GM19023 (cell line): ENCODE measurements around the gene TNPO3.
"Not testable (repeated sequence)": the region's sequence is repeated elsewhere in the genome, so short reads cannot be mapped to it uniquely, and the experiment has no call there.

Source experiments
- ATAC-seq: cut with Tn5 transposase; IDR thresholded peaks from one replicate; pipeline ENCODE4 v1.9.1; 2021; ENCODE audit warnings: mild to moderate bottlenecking, moderate library complexity; ENCODE audit not compliant: unreplicated experiment

TNPO3 gene

GRCh38 chr7:129072479-129073011, 17.6 kb upstream of the TNPO3 start:
- ATAC-seq: no peak

GRCh38 chr7:129069021-129069420, 14.1 kb upstream of the TNPO3 start:
- ATAC-seq: no peak

GRCh38 chr7:129067943-129068548, 13.1 kb upstream of the TNPO3 start:
- no peak for ATAC-seq

- not testable (repeated sequence) for ATAC-seq
Observed at GRCh38 chr7:129067132-129067561, 12.2 kb upstream of the TNPO3 start.

GRCh38 chr7:129066290-129067131, 11.6 kb upstream of the TNPO3 start:
- no peak for ATAC-seq

- no peak for ATAC-seq
Observed at GRCh38 chr7:129055861-129056464, 1.1 kb upstream of the TNPO3 start.

- ATAC-seq: peak; percentile 16
Observed at GRCh38 chr7:129055294-129055816, 444 bp upstream of the TNPO3 start.

- no peak for ATAC-seq
Observed at GRCh38 chr7:129053938-129054437, 923 bp downstream of the TNPO3 start.

- no peak for ATAC-seq
Observed at GRCh38 chr7:129052441-129052840, 2.5 kb downstream of the TNPO3 start.

- ATAC-seq: not testable (repeated sequence)
Observed at GRCh38 chr7:129051459-129051858, 3.5 kb downstream of the TNPO3 start.

GRCh38 chr7:129047761-129048160, 7.2 kb downstream of the TNPO3 start:
- no peak for ATAC-seq

GRCh38 chr7:129045682-129046081, 9.2 kb downstream of the TNPO3 start:
- ATAC-seq: no peak

- ATAC-seq: no peak
Observed at GRCh38 chr7:129043012-129043411, 11.9 kb downstream of the TNPO3 start.

GRCh38 chr7:129041142-129042085, 13.5 kb downstream of the TNPO3 start:
- ATAC-seq: no peak

GRCh38 chr7:129038468-129038867, 16.4 kb downstream of the TNPO3 start:
- ATAC-seq: not testable (repeated sequence)

GRCh38 chr7:129037585-129037984, 17.3 kb downstream of the TNPO3 start:
- no peak for ATAC-seq

- no peak for ATAC-seq
Observed at GRCh38 chr7:129032017-129032416, 22.9 kb downstream of the TNPO3 start.

- ATAC-seq: no peak
Observed at GRCh38 chr7:129030440-129030839, 24.5 kb downstream of the TNPO3 start.

GRCh38 chr7:129024125-129024524, 30.8 kb downstream of the TNPO3 start:
- ATAC-seq: no peak

GRCh38 chr7:129021656-129022055, 33.3 kb downstream of the TNPO3 start:
- no peak for ATAC-seq
